DMS53 treated with DMSO at 0.1 percent for 48 hours (cell line): ENCODE data around the gene PARN.
A peak's percentile ranks its signal among the peaks of the same experiment; 100 is the strongest.

Experiments used
- DNase-seq: peaks from one replicate; lab custom pipeline; 2025; ENCODE audit not compliant: unreplicated experiment; lab: John Stamatoyannopoulos, UW

The PARN gene

DNA sequence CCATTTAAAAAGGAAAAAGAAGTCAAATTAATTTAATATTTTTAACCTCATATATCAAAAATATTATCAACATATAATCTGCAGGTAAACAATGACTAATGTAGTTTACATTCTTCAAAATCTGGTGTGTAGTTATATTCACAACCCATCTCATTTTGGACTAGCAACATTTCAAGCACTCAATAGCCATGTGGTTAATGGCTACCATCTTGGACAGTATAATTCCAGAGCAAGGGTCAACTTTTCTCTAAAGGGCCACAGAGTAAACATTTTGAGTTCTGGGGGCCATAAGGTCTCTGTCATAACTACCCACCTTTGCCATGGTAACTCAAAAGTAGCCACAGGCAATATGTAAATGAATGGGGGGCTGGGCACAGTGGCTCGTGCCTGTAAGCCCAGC is 153.9 kb downstream of the PARN start:
- no peak for DNase-seq

DNA sequence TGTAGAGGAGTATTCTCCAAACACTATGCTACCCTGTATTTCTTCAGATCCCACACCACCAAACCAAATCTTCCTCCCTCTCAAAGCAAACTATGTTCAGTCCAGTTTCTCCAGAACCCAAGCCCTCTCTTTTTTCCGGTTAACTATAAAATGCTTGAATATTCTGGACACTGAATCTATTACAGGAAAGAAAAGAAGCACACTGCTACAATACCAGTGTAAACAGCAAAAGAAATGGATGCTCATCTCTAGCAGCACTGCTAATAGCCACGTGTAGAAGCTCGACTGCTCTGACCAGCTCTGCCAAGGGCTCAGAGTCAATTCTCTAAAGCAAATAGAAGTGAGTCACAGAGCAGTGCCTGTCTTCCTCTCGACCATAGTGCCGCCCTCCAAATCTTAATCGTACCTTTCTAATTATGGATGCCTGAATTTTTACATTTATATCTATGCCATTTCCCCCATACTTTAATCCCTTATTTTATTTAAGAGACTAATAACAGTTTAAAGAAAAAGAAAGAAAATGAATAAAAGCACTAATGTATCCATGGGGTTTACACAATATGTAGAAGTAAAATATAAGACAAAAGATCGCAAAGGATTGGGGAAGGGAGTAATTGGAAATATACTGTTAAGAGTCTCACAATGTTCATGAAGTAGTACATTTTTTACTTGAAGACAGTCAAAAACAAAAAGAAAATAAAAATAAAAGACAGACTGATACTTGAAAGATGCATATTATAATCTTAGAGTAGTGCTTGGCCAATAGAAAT is 154.5 kb downstream of the PARN start:
- DNase-seq: peak; percentile 80

DNA sequence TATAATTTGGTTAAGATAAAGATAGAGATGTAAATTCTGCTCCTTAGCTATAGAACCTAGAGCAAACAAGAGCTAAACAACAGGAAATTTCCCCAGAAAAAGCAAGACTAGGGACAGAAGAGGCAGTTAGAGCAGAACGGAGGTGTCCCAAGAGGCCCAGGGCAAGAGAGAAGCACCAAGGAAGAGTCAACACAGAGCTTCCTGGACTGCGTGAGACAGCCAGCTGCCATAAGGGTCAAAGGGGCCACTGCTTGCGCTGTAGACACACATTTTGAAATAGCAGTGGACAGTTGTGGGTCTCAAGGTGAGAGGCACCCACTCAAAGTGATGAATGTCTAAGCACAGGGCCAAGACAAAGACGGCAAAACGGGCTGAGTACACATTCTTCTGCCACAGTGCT is 156.6 kb downstream of the PARN start:
- no peak for DNase-seq

GRCh38 chr16:14472357-14472756 is 157.7 kb downstream of the PARN start:
- no peak for DNase-seq

DNA sequence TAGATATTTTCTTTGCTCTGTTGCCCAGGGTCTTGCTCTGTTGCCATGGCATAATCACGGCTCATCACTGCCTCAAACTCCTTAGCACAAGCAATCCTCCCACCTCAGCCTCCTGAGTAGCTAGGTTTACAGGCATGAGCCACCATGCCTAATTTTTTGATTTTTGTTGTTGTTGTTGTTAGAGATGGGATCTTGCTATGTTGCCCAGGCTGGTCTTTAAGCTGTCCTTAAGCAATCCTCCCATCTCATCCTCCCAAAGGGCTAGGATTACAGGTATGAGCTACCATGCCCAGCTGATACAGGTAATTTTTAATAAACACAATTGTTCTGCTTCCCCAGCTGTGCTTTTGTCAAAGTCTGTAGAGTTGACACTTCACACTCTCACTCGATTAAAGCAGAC is 159.3 kb downstream of the PARN start:
- DNase-seq: no peak

- DNase-seq: no peak
These were observed 164.3 kb downstream of the PARN start for GRCh38 chr16:14465799-14466198.

- no peak for DNase-seq
These were observed 165.3 kb downstream of the PARN start for GRCh38 chr16:14464796-14465195.

DNA sequence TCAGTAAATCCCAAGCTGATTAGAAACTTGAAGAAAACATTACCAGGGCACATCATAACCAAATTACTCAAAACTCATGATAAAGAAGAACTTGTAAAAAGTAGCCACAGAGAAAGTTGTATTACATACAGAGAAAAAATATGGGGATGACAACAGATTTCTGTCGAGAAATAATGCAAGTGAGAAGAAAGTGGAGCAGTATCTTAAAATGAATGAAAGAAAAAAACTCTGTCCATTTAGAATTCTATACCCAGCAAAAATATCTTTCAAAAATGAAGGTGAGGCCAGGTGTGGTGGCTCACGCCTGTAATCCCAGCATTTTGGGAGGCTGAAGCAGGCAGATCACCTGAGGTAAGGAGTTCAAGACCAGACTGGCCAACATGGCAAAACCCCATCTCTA is 165.9 kb downstream of the PARN start:
- DNase-seq: no peak

GRCh38 chr16:14462811-14463210 is 167.2 kb downstream of the PARN start:
- DNase-seq: no peak

DNA sequence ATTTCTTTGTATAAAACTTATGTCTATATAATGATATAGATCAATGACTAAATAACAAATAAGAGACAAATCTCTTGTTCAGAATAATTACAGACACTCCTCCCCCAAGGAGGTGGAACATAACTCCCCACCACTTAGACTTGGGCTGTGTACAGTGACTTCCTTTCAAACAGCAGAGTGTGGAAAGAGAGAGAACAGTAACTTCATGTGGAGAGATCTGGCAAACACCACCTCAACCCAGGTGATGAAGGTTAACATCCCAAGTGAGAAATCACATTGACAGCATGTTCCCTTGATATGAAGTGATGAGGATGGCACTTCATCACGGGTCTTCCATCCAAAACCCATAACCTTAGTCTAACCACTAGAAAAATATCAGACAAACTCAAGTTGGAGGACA is 169.3 kb downstream of the PARN start:
- no peak for DNase-seq

GRCh38 chr16:14458576-14458975 is 171.5 kb downstream of the PARN start:
- DNase-seq: no peak

DNA sequence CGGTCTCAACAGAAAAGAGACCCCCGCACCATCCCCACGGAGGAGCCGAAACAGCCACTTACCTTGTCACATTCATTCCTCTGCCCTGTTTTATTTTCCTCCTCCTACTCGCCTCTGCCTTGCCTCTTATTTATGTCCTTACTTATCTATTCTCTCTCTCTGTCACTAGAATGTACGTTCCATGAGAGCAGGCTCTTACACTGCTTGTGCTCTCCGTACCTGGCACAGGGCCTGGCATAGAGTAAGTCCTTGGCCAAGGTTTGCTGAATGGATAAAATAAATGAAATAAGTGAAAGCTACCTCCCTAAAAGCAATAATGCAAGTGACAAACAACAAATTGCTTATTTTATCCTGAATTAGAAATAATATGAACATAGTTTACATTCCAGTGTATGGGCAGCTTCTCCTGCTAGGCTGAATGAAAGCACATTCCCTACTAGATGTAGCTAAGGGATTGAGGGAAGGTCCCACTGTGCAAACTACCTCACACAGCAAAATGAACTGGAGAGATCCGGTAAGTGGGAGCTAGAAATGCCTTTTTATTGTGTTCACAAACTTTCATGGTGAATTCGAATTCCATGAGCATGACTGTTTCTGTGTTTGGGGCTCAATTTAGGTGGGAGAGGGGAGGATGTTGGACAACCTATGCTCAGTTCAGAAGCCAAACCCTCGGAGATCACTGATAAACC is 173.1 kb downstream of the PARN start:
- no peak for DNase-seq

DNA sequence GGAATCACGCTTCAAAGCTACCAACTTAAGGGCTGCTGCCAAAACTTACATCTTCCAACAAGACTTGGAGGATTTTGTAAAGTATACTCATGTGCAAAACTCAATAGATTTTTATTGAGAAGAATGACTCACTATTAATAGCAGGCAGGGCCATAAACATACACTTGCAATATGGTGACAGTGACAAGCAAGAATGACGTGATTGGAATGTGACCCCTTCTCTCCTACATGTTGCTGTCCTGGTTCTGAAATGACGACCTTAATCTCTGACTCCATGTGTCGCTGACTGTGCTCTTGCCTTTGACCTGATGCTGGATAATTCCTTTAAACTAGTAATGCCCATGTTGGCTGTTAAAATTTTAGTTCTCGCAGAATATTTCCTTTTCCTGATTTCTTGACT is 174.5 kb downstream of the PARN start:
- DNase-seq: no peak

- DNase-seq: no peak
These were observed 175.7 kb downstream of the PARN start for GRCh38 chr16:14454391-14454790.

DNA sequence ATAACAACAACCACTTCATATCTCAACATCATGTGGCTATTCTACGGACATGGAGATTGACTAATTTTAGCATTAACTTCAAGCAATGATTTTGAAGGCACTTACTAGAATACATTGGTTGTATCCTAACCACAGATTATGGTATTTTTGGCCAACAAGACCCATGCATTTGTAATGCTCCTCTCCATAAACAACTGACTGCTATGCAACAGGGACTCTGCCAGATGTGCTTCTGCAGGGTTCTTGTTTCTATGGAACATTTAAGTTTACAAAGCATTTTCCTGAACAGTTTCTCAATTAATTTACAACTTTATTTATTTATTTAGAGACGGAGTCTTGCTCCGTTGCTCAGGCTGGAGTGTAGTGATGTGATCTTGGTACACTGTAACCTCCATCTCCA is 178.0 kb downstream of the PARN start:
- DNase-seq: no peak

- no peak for DNase-seq
These were observed 179.2 kb downstream of the PARN start for GRCh38 chr16:14450846-14451245.

DNA sequence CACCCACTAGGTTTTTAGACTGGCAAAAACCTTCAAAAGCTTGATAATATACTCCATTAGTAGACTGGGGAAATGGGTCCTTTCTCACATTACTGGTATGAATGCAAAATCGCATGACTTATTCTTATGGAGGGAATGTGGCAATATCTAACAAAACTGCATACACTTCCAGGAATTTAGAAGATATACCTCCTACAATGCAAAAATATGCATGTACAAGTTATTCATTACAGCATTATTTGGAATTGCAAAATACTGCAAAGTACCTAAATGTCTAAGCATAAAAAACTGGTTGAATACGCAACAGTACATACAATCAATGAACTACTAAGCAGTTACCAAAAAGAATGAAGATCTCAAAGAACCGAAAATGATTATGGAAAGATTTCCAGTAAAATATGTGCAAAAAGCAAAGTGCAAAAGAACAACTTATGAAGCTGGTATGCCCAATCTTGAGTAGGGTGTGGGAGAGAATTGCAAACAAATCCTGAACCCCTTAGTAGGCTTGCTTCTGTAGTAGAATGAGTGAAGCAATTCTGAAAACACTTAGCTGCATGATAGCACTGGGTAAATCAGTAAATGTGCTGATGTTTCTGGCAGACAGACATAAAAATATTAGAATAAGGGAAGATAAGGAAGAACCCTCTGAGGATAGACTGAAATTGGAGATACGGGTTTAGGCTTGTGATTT is 180.1 kb downstream of the PARN start:
- DNase-seq: no peak

DNA sequence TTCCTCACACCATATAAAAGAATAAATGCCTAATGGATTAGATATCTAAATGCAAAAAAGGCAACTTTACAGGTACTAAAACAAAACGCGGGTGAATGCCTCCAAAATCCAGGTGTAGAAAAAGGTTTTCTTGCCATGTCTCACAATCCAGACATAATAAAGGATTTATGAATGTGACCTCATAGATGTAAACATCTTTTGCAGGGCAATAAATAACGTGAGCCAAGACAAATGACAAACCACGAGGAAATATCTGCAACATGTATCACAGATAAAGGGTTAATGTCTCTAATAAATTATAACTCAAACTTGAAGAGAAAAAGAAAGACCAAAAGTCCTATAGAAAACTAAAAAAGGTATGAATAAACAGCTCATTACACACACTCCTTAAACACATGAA is 180.7 kb downstream of the PARN start:
- no peak for DNase-seq

DNA sequence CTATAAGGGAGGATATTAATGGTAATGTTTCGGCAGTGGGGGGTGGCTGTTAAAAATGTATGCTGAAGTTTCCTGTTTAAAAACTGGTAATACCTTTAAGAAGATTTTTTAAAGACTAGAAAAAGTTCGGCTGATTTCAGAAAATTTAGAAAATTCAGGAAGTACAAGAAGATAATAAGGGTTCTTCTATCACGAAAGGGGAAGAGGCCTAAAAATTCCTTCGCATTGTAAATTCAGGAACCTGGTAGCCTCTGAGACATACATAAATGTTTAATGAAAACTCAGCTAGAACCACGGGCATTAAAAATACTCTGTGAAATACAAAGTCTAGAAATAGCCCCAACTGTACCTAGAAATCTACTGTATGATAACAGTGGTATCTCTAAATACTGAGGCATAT is 181.2 kb downstream of the PARN start:
- DNase-seq: no peak

- DNase-seq: no peak
These were observed 182.3 kb downstream of the PARN start for GRCh38 chr16:14447783-14448182.

- DNase-seq: no peak
These were observed 183.3 kb downstream of the PARN start for GRCh38 chr16:14446796-14447195.
